Measurements from ENCODE around the gene GTF2IRD1.
"Not testable (repeated sequence)": the region's sequence is repeated elsewhere in the genome, so short reads cannot be mapped to it uniquely, and the experiment has no call there.

Gene GTF2IRD1

GRCh38 chr7:74495112-74496086 is 41.7 kb downstream of the GTF2IRD1 start:
- DNase-seq, result no peak

DNA sequence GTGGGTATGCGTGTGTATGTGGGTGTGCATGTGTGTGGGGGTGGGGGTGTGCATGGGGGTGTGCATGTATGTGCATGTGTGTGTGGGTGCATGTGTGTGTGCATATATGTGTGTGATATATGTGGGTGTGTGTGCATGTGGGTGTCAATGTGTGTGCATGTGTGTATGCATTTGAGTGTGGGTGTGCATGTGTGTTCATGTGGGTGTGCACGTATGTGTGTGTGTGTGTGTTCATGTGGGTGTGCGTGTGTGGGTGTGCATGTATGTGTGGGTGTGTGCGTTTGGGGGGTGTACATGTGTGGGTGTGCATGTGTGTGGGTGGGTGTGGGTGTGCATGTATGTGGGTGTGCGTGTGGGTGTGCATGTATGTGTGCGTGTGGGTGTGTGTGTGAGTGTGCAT is 42.6 kb downstream of the GTF2IRD1 start:
- no peak for DNase-seq

DNA sequence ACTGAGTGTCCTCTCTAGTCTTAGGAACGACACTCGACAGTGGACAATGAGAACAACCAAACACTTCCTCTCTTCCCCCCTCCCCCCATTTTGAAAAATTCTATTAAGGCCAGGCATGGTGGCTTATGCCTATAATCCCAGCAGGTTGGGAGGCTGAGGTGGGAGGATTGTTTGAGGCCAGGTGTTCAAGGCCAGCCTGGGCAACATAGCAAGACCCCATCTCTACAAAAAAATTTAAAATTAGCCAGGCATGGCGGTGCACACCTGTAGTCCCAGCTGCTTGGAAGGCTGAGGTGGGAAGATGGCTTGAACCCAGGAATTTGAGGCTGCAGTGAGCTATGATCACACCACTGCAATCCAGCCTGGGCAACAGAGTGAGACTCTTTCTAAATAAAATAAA is 43.1 kb downstream of the GTF2IRD1 start:
- not testable (repeated sequence) for DNase-seq

GRCh38 chr7:74498354-74498753 is 44.6 kb downstream of the GTF2IRD1 start:
- DNase-seq, result no peak

DNA sequence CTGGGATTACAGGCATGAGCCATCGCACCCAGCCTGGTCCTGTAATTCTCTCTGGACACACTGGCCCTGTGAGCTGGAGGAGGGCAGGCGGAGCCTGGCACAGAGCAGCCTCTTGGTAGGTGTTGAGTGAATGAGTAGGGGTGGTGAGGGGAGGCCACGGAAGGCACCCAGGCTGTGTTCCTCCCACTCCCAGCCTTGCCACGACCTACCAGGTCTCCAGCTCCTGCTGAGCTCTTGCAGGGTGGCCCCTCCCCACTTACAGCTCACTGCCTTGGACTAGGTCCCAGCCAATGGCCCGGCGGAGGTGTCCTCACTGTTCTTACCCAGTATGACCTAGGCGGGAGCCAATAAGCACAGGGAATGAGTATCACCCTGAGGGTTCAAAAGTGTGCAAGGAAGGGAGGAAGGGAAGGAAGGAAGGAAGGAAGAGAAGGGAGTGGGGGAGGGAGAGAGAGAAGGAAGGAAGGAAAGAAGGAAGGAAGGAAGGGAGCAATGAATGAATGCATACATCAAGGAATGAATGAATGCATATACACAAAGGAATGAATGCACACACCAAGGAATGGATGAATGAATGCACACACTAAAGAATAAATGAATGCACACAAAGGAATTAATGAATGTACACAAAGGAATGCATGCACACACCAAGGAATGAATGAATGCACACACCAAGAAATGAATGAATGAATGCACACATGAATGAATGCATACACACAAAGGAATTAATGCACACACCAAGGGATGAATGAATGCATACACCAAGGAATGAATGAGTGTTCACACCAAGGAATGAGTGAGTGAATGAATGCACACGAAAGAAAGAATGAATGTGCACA is 45.5 kb downstream of the GTF2IRD1 start:
- no peak for DNase-seq

DNA sequence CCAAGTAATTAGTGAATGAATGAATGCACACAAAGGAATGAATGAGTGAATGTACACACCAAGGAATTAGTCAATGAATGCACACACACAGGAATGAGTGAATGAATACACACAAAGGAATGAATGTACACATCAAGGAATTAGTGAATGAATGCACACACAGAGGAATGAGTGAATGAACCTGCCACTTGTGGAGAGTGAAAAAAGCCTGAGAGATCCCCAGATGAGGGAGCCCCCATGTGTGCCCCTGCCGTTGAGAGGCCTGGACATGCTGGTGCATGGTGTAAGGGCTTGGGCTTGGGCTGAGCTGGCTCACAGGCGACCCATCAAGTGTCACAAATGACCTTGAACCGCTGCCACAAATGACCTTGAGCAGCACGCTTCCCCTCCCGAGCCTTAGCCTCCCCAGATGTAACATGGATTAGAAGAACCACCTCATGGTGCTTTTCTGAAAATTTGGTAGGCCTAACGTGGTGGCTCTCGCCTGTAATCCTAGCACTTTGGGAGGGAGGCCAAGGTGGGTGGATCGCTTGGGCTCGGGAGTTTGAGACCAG is 46.2 kb downstream of the GTF2IRD1 start:
- no peak for DNase-seq

DNA sequence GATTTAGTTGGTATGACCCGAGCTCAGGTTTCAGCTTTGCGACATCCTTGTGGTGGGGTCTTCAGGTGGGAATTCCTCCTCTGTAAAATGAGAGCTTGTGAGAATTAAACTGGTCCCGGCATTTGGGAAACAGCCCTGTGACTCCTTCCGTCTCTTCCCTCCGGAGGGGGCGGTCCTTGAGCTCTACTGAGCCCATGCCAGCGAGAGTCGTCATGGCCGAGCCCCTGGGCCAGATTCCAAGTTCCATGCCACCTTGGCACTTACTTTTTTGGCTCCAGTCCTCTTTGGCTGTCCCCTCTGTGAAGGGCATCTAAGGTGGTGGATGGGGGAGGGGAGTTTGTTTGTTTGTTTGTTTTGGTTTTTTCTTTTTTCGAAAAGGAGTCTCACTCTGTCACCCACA is 47.6 kb downstream of the GTF2IRD1 start:
- DNase-seq, result no peak

- no peak for DNase-seq
Observed at GRCh38 chr7:74502216-74502891, 48.6 kb downstream of the GTF2IRD1 start.

DNA sequence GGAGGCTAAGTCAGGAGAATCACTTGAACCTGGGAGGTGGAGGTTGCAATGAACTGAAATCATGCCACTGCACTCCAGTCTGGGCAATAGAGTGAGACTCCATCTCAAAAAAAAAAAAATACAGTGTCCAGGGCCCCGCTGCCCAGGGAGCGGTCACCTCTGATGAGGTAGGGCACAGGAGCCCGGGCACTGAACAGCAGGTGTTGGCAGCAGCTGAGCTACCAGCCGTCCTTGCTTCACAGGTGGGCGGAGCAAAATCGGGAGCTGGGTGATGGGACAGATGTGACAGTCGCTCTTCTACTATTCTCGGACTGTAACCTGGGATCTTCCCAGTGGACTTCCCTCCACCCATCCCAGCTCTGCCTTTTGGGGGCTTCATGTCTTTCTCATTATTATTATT is 49.4 kb downstream of the GTF2IRD1 start:
- no peak for DNase-seq

GRCh38 chr7:74503943-74504342 is 50.2 kb downstream of the GTF2IRD1 start:
- no peak for DNase-seq

- no peak for DNase-seq
Observed at GRCh38 chr7:74505471-74506324, 52.0 kb downstream of the GTF2IRD1 start.

GRCh38 chr7:74506325-74506724 is 52.6 kb downstream of the GTF2IRD1 start:
- DNase-seq, result no peak

DNA sequence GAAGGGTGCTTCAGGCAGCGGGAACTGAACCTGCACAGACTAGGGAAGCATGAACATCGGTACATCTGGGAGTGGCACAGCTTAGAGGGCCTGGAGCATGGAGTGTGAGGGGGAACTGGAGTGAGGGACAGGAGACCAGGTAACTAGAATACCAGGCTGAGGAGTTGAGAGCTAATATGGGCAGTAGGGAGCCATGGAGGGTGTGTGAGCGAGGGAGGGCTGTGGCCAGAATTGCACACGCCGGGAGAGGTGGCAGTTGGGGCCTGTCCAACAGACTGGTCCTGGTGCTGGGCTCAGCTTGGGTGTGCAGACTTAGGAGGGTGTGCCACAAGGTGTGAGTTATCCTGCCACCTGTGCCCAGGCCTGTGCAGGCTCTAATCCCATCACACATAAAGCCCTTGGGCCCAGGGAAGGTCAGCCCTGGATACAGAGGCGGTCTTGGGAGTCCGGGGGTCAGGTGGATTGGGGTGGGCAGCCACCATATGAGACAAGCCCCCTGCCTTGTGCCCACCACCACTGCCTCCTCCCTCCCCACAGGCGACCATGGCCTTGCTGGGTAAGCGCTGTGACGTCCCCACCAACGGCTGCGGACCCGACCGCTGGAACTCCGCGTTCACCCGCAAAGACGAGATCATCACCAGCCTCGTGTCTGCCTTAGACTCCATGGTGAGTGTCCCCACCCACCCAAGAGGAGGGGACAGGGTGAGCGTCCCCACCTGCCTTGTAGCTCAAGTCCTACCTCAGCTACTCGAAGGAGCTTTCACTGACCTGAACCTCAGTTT is 54.0 kb downstream of the GTF2IRD1 start:
- no peak for DNase-seq

- DNase-seq, result not testable (repeated sequence)
Observed at GRCh38 chr7:74509453-74509852, 55.7 kb downstream of the GTF2IRD1 start.

DNA sequence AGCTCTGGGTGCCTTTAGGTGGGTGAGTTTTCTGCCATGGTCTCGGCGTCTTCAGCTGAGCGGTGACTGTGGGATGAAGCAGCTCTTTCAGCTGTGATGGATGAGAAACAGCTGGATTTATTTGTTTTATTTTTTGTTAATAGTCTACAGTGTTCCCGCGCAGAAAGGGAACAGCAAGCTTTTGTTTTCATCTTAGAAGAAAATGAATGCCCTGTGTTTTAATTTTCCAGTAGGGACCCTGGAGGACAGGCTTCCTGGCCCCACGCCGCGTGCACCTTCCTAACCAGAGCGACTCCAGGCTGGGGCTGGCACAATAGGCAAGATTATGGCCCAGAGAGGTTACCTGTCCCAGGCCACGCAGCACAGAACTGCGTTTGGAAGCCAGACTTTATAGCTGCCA is 57.6 kb downstream of the GTF2IRD1 start:
- DNase-seq, result no peak

DNA sequence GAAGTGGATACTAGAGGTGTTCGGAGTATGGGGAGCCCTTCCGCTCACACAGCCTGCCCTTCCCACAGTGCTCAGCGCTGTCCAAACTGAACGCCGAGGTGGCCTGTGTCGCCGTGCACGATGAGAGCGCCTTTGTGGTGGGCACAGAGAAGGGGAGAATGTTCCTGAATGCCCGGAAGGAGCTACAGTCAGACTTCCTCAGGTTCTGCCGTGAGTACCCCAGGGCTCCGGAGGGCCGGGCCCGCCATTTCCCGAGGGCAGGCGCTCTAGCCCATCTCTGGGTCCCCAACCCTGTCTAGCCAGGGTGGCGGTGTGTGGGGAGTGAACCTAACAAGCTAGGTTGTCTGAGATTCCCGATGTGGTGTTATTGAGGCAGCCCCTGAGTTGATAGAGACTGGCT is 59.1 kb downstream of the GTF2IRD1 start:
- no peak for DNase-seq

GRCh38 chr7:74514131-74514591 is 60.5 kb downstream of the GTF2IRD1 start:
- no peak for DNase-seq

- no peak for DNase-seq
Observed at GRCh38 chr7:74515276-74515675, 61.6 kb downstream of the GTF2IRD1 start.

GRCh38 chr7:74516214-74516613 is 62.5 kb downstream of the GTF2IRD1 start:
- DNase-seq, result no peak

GRCh38 chr7:74518041-74518440 is 64.3 kb downstream of the GTF2IRD1 start:
- no peak for DNase-seq

DNA sequence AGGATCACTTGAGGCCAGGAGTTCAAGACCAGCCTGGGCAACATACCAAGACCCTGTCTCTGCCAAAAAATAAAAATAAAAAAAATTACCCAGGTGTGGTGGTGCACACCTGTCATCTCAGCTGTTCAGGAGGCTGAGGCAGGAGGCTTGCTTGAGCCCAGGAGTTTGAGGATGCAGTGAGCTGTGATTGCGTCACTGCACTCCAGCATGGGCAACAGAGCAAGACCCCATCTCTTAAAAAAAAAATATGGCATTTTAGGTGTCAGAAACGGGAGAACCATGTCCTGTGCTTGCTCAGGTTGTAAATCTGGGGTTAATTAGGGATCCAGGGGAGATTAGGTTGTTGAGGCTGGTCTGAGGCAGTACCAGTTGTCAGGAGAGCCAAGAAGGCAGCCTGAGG is 64.9 kb downstream of the GTF2IRD1 start:
- no peak for DNase-seq
